ENCODE results near the gene ASB7. TPM values are rescaled to one million over a fixed set of nuclear protein-coding genes. Genes with fewer than 3 reads are reported as not detected.

ASB7 gene
- total RNA-seq, 1 experiment from 2014 or later, result 14.4 TPM

- intact Hi-C loops (cut with micrococcal nuclease; ENCODE audit: unreplicated experiment), result no loop called here
- no peaks in the 10 kb centered on the region for H3K36me3 ChIP-seq (ENCODE audit: control insufficient read depth, insufficient read depth, low read length)
- no peaks in the 10 kb centered on the region for H3K27me3 ChIP-seq (replicated peaks; ENCODE audit: control insufficient read depth, insufficient read depth, low read length)
- H3K4me3 ChIP-seq (ENCODE audit: low read depth, low read length), result no peak overlapping the region
- Mint-ChIP-seq H3K27me3 (ENCODE audit: insufficient read depth, unreplicated experiment) (no peaks in the 10 kb centered on the region), H3K36me3 (ENCODE audit: insufficient read depth, unreplicated experiment) (peaks cover 30% of the 10 kb centered on the region), H3K9me3 (ENCODE audit: unreplicated experiment) (no peaks in the 10 kb centered on the region), H3K27ac (ENCODE audit: unreplicated experiment) (no peak overlapping the region), H3K4me1 (ENCODE audit: low read depth, unreplicated experiment) (no peaks in the 10 kb centered on the region), H3K4me3 (ENCODE audit: unreplicated experiment) (no peak overlapping the region)
- DNase-seq, result no peak
- no TSS peak for BruUV-seq (replicated peaks)
- H3K4me1 ChIP-seq, result no peaks in the 10 kb centered on the region
- 0 out of 2 replicates have a peak, but pooled peaks cover 3% of the 10 kb centered on the region for H3K9me3 ChIP-seq
- CTCF ChIA-PET, result no interaction called here
- TF ChIP-seq CTCF (IDR thresholded peaks at IDR 0.05; ENCODE audit: insufficient read depth in 1 of 2, low read depth in 1 of 2, low read length in 1 of 2, severe bottlenecking in 1 of 2, unreplicated experiment in 1 of 2), result no peak
- POLR2A ChIA-PET, result no interaction called here
Observed at GRCh38 chr15:100616700-100617099, 14.3 kb downstream of the ASB7 start.

GRCh38 chr15:100623301-100623700 lies 20.9 kb downstream of the ASB7 start:
- Mint-ChIP-seq H3K27me3 (ENCODE audit: insufficient read depth, unreplicated experiment) (no peaks in the 10 kb centered on the region), H3K9me3 (ENCODE audit: unreplicated experiment) (no peaks in the 10 kb centered on the region), H3K27ac (ENCODE audit: unreplicated experiment) (no peak overlapping the region), H3K4me1 (ENCODE audit: low read depth, unreplicated experiment) (no peaks in the 10 kb centered on the region), H3K36me3 (ENCODE audit: insufficient read depth, unreplicated experiment) (peaks cover 10% of the 10 kb centered on the region), H3K4me3 (ENCODE audit: unreplicated experiment) (no peak overlapping the region)
- TF ChIP-seq CTCF (IDR thresholded peaks at IDR 0.05; ENCODE audit: insufficient read depth in 1 of 2, low read depth in 1 of 2, low read length in 1 of 2, severe bottlenecking in 1 of 2, unreplicated experiment in 1 of 2), result no peak
- Histone ChIP-seq H3K4me1 (no peaks in the 10 kb centered on the region), H3K36me3 (ENCODE audit: control insufficient read depth, insufficient read depth, low read length) (no peaks in the 10 kb centered on the region), H3K4me3 (ENCODE audit: low read depth, low read length) (no peak overlapping the region), H3K27me3 (replicated peaks; ENCODE audit: control insufficient read depth, insufficient read depth, low read length) (no peaks in the 10 kb centered on the region), H3K9me3 (0 out of 2 replicates have a peak, but pooled peaks cover 3% of the 10 kb centered on the region)
- no TSS peak for BruUV-seq (replicated peaks)
- ChIA-PET POLR2A (no interaction called here), CTCF (no interaction called here)
- no peak for DNase-seq
- intact Hi-C loops (cut with micrococcal nuclease; ENCODE audit: unreplicated experiment), result no loop called here

DNA sequence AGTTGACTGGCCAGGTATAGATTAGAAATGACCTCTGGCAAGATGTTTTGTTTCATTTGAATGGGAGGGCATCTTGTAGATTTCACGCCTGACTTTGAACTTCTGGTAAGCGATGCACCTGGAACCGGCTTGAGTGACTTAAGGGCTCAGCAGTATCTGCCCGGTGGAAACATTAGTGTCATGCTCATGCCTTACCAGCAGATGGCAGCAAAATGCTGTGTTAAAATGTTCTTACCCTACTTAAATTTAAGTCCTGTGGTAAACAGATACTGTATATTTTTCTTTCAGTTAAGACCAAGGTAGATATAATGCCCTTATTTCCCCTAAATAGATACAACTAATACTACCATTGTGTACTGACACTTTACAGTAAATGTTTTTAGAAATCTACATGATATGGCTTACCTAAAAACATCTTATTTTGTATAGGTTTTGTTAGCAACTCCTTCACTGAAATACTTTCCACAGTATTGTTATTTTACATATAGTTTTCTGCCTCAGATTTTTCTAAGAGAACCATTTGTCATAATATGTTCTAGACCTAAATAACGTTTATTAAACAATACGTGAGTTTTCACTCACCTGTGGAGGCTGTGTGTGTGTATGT lies 25.5 kb downstream of the ASB7 start:
- H3K4me3 Mint-ChIP-seq (ENCODE audit: unreplicated experiment), result no peak overlapping the region
- POLR2A ChIA-PET, result no interaction called here
- CTCF ChIA-PET, result interaction anchor here (1.0 kb wide), 1 partner anchor 221 kb away, joined by 3 read pairs; no protein-coding TSS in a partner anchor
- TF ChIP-seq CTCF (IDR thresholded peaks at IDR 0.05; ENCODE audit: insufficient read depth in 1 of 2, low read depth in 1 of 2, low read length in 1 of 2, severe bottlenecking in 1 of 2, unreplicated experiment in 1 of 2), result peak; percentile 59 to 69
- Histone ChIP-seq H3K4me1 (no peaks in the 10 kb centered on the region), H3K4me3 (ENCODE audit: low read depth, low read length) (no peak overlapping the region), H3K9me3 (no peaks in the 10 kb centered on the region), H3K36me3 (ENCODE audit: control insufficient read depth, insufficient read depth, low read length) (no peaks in the 10 kb centered on the region), H3K27me3 (replicated peaks; ENCODE audit: control insufficient read depth, insufficient read depth, low read length) (no peaks in the 10 kb centered on the region)
- BruUV-seq (replicated peaks), result no TSS peak
- intact Hi-C loops (cut with micrococcal nuclease; ENCODE audit: unreplicated experiment), result loop anchor here (1.0 to 5.0 kb wide), 4 partner anchors 22 to 379 kb away; partner anchors contain the start of gene LRRK1
- no peak overlapping the region for H3K27ac Mint-ChIP-seq (ENCODE audit: unreplicated experiment)
- peaks cover 32% of the 10 kb centered on the region for H3K36me3 Mint-ChIP-seq (ENCODE audit: insufficient read depth, unreplicated experiment)
- peak; percentile 57 to 67 for DNase-seq
- H3K4me1 Mint-ChIP-seq (ENCODE audit: low read depth, unreplicated experiment), result peaks cover 2% of the 10 kb centered on the region
- H3K27me3 Mint-ChIP-seq (ENCODE audit: insufficient read depth, unreplicated experiment), result no peaks in the 10 kb centered on the region
- no peaks in the 10 kb centered on the region for H3K9me3 Mint-ChIP-seq (ENCODE audit: unreplicated experiment)

Data from Caco-2 (cell line).